ENCODE data around the gene TLR9.

Gene TLR9

DNA sequence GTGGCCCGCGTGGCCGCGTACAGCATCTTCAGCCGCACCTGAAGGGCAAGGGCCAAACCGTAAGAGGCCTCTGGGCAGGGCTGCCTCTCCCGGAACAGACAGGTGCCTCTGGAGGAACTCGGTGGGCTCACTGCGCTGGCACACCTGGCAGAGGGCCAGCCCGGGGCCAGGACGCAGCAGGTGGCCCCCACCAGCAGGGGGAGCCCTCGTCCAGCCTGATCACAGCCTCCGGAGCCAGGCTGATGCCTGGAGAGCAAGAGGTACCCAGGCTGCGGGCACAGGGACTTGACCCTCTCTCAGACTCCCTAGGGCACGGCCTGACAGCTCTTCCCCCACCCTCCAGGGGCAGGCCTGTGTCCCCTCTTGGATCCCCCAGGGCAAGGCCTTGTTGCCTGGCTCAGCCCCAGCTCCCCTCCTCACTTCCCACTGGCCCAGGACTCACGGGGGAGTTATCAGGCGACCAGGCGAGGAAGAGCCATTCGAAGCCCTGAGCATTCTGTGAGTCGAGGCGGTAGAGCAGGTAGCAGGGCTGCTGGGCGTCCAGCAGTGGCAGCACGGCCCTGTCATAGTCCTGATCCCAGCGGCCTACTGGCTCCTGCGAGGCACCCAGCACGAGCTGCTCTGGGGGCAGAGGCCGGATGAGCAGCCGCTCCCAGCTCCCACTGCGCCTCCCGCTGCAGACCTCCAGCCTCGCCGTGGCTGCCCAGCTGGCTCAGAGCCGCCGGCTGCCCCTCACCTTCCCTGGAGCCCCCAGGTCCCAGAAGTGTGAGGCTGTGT, 6.2 kb upstream of the TLR9 start:
- DNase-seq (ENCODE audit: low read depth, low spot score): peak; percentile 80

DNA sequence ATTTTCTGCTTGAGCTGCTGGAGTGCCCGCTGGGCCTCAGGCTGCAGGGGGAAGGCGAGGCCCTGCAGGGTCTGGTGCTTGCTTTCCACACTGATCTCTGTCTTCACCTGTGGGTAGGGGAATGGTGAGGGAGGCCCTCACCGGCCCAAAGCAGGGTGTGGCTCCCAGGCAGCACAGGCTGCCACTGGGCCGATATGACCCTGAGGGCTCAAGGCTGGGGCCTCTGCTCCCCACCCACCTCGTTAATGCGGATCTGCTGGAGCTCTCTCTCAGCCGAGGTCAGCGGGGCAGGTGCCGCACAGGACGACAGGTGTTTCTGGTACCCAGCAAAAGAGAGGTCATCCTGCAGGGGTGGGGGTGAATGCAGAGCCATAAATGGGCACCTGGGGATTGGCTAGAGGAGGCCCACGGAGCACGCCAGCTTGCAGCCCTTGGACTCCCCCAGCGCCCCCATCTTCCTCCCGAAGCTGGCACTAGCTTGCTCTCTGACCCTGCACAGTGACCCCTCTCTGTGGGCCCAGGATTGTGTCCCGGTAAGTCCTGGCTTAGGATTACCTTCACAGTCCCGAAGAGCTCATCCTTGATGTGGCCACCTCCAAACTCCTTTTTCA, 5.5 kb upstream of the TLR9 start:
- no peak for DNase-seq (ENCODE audit: low read depth, low spot score)

DNA sequence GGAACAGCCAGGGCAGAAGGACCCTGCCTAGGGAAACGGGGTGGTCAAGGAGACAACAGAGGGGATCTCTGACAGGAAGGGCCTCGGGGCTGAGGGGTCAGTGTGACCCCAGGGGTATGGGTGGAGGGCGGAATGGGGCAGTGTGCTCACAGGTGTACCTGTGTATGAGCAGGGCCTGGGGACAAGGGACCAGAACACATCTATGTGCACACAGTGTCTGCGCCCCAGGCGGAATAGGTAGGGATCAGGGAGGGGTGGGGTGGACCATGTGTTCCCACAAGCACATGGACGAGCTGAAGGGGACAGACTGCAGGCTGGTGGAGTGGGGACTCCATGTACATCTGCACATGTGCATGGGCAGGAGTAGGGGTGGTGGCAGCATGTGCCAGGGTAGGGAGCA, 5.0 kb upstream of the TLR9 start:
- DNase-seq (ENCODE audit: low read depth, low spot score): no peak

DNA sequence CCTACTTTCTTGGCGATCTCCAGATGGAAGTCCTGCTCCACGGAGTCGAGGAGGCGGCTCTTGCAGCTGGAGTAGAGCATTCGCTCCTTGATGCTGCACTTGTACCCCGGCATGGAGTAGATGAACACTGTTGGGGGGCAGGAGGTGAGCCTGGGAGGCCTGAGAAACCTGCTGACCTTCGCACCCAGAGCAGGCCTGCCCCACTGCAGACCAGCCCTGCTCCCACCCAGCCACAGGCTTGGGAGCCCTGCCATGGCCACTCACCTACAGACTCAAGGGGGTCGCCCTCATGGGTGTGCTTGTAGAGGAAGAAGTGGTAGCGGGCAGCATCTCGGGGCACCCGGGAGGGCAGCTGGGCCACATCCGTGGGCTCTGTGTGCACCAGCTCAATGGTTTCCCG, 4.2 kb upstream of the TLR9 start:
- no peak for DNase-seq (ENCODE audit: low read depth, low spot score)

DNA sequence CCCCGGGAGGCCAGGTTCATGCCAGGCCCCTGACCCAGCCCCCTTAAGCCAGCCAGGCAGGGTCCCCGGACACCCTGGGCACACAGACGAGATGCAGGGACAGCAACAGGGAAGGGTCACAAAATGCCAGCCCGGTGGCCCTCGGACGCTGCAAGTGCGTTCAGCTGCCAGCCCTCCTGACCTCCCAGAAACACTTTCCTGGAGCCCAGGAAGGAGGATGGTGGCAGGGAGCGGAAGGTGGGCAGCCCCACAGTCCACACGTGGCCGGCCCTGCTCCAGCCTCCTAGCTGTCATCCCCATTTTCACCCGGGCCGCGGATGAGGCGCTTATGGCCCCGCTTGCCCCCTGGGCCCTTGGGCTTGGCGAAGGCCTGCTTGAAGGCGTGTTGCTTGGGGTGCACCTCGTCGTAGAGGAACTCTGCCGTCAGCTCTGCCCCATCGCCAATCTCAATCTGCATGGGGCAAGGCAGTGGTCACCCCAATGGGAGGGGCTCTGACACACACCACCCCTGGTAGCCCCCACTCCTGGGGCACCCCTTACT, 3.4 kb upstream of the TLR9 start:
- DNase-seq (ENCODE audit: low read depth, low spot score): no peak

DNA sequence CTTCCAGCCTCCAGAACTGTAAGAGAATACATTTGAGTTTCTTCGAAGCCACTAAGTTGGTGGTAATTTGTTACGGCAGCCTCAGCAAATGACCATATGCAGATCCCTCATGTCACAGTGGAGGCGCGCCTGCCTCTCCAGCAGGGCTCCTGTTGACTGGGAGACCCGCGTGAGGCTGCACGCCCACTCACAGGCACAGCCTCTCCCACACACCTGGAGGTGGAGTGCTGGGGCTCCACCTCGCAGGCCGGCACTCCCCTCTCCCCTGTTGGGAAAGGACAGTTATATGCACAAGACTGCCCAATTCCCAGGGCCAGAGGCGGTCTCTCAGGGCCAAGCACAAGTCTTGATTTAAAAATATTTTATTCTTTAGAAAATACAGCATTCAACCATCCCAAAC, 2.8 kb upstream of the TLR9 start:
- DNase-seq (ENCODE audit: low read depth, low spot score): no peak

DNA sequence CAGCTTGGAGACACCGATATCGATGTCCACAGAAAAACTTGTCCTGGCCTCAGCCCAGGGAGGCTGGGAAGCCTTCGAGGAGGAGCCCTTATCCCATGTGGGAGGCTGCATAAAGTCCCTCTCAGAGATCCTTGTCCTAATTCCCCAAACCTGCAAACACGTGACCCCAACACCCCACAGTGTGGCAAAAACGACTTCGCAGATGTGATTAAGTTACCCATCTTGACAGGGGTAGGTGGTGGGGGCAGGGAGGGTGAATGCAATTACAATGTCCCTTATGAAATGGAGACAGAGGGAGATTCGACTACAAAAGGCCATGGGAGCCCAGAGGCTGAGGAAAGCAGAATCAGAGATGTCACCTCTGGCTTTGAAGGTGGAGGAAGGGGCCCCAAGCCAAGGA, 2.3 kb upstream of the TLR9 start:
- no peak for DNase-seq (ENCODE audit: low read depth, low spot score)

DNA sequence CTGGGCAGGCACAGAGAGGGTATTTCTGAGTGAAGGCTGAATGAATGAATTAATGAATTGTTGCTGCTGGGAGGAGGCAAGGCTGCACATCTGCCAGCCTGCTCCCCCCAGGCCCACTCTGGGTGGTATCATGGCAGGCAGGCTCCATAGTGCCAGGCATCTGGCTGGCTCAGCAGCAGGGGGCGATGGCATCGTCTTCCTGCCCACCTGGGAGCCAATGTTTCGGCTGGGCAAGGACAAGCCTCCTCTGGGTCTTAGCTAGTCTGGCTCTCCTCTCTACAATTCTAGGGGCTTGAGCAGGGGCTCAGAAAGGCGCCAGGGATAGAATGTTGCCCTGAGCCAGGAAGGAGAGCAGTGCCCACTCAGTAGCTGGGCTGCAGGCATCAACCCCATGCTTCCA, 1.7 kb upstream of the TLR9 start:
- DNase-seq (ENCODE audit: low read depth, low spot score): no peak

DNA sequence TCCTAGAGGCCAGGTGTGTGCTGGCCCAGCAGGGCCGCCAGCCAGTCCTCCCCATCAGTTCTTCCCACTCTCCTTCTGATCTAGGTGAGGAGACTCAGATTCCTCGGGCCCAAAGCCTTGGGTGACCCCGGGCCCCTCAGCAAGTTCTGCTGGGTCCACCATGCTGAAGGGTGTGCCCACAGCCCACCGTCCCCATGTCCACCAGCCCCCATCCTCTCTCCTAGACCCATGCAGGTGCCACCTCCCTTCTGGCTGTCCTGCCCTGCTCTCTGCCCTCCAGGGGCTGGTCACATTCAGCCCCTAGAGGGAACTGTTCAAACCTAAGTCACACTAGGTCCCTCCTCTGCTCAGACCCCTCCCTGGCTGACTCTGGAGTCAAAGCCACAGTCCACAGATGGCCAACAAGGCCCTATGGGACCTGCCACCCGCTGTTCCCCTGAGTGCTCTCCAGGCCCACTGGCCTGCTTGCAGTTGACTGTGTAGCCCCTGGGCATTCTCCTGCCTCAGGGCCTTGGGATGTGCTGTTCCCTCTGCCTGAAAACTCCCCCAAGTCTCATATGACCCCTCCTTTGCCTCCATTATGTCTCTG, 878 bp upstream of the TLR9 start:
- no peak for DNase-seq (ENCODE audit: low read depth, low spot score)

DNA sequence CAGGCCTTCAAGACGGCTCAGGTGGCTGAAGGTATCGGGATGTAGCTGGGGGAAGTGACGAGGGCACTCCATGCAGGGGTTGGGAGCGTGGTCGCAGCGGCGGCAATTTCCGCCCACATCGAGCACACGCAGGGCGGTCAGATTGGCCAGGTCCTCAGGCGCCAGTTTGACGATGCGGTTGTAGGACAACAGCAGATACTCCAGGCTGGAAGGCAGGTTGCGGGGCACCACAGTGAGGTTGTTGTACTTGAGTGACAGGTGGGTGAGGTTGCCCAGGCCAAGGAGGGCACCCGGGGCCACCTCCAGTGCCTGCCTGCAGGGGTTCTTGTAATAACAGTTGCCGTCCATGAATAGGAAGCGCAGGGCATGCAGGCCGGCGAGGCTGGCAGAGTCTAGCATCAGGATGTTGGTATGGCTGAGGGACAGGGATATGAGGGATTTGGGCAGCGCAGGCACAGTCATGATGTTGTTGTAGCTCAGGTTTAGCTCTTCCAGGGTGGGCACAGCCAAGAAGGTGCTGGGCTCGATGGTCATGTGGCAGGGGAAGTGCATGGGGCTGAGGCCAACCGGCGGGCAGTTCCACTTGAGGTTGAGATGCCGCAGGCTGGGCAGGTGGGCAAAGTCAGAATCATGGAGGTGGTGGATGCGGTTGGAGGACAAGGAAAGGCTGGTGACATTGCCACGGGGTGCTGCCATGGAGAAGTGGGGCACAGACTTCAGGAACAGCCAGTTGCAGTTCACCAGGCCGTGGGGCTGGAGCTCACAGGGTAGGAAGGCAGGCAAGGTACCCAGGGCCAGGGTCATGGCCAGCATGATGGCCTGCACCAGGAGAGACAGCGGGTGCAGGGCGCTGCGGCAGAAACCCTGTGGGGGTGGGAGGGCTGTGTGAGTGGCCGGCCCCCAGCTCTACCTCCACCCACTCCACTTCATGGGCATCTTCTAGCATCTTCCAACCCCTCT, 1.7 kb downstream of the TLR9 start:
- DNase-seq (ENCODE audit: low read depth, low spot score): no peak

DNA sequence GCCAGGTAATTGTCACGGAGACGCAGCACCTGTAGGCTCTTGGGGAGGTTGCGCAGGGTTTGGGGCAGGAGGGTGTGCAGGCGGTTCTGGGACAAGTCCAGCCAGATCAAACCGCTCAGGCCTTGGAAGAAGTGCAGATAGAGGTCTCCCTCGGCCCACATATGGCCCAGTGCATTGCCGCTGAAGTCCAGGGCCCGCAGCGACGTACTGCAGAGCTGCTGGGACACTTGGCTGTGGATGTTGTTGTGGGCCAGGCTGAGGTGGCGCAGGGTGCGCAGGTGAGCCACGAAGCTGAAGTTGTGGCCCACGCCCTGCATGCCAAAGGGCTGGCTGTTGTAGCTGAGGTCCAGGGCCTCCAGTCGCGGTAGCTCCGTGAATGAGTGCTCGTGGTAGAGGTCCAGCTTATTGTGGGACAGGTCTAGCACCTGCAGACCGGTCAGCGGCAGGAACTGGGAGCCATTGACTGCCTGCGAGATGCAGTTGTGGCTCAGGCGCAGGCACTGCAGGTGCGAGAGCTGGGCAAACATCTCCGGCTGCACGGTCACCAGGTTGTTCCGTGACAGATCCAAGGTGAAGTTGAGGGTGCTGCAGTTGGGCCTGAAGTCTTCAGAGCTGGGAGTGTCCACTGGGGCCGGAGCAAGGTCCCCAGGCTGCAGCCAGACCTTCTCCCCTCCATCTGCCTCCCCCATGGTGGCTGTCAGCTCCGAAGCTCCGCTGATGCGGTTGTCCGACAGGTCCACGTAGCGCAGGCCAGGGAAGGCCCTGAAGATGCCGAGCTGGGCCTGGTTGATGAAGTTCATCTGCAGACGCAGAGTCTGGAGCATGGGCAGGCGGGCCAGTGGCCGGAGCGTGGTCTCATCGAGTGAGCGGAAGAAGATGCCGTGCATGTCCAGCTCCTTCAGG, 2.9 kb downstream of the TLR9 start:
- DNase-seq (ENCODE audit: low read depth, low spot score): no peak

DNA sequence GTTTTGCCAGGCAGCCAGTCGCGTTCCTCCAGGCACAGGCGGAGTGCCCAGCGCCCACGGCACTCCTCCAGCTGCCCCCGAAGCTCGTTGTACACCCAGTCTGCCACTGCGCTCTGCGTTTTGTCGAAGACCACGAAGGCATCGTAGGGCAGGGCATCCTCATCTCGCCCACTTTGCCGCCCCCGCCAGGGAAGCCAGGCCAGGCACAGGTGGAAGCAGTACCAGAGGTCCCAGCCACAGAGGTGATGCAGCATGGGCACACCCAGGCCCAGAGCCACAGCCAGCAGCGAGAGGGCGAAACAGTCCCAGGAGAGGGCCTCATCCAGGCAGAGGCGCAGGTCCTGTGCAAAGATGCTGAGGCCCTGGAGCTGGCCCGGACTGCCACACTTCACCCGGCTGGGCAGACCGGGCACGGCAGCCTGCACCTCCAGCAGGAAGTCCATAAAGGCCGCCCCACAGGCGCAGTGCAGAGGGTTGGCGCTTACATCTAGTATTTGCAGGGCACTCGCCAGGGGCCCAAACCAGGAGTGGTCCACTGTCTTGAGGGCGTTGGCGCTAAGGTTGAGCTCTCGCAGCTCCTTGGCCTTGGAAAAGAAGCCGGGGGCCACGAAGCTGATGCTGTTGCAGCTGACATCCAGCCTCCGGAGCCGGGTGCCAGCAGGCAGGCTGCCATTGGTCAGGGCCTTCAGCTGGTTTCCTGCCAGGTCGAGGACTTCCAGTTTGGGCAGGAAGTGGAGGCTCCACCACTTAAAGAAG, 3.7 kb downstream of the TLR9 start:
- DNase-seq (ENCODE audit: low read depth, low spot score): no peak

DNA sequence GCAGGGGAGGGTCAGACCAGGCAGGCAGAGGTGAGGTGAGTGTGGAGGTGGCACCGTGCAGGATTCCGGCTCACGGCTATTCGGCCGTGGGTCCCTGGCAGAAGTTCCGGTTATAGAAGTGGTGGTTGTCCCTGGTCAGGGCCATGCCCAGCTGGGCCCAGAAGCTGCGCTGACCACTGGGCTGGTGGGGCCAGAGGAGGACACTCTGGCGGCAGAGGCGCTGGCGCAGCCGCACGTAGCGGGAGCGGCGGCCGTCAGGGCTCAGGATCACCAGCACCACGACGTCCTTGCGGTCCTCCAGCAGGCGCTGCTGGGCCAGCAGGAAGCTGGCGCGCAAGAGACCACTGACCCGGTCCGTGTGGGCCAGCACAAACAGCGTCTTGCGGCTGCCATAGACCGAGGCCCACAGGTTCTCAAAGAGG, 4.3 kb downstream of the TLR9 start:
- DNase-seq (ENCODE audit: low read depth, low spot score): no peak

DNA sequence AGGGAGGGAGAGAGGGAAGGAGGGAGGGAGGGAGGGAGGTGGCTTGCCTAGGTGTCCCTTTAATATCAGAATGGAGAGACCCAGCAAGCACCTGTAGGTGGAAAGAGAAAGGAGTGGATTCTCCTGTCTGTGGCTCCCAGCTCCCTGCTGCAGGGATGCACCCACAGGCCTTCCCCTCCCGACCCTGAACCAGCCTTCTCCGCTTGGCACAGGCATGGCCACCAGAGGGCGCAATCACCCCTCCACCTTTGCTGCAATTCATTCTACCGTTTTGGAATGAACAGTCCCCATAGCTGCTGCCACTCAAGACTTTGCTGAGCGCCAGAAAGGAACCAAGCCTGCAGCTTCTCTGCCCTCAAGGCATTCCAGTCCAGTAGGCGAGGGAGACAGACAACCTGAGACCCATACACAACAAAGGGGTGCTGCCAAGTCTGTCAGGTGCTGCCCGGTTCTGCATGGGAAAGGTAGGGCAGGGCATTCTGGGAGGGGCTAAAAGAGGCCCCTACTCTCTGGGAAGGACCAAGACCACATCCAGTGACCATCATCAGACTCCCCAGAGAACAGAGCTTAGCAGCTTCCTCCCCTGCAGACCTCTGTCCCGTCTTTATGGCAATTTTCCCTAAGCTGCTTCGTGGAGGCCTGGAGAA, 4.9 kb downstream of the TLR9 start:
- DNase-seq (ENCODE audit: low read depth, low spot score): peak; percentile 80

DNA sequence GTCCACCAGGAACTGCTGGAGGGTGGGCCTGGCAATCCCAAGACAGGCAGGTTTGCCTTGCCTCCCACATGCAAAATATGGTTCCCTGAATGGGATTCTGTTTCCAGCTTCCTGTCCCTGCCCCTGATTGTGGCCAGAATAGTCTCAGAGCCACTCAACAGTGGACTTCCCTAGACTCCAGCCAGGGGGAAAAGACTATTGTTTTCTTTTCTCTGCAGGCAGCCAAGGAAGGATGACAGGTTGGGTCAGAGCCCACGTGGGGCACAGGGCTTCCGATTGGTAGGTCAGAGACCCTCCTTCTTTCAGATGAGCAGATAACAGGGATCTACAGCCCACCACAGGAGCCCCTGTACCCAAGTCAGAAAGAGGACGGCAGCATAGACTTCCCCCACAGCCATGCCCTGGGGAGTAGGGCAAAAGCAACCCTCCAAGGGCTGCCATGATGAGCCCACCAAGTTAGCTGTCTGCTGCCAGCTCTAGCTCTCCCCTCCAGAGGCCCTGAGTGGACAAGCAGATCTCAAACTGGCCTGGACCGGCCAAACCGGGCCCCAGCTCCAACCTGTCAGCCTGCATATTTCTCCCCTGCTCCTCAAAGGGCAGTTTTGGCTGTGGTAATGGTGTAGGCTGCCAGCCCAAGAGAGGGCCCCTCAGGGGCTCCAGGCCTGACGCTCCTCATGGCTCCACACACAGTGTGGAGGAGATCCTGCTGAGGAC, 6.4 kb downstream of the TLR9 start:
- no peak for DNase-seq (ENCODE audit: low read depth, low spot score)

DNA sequence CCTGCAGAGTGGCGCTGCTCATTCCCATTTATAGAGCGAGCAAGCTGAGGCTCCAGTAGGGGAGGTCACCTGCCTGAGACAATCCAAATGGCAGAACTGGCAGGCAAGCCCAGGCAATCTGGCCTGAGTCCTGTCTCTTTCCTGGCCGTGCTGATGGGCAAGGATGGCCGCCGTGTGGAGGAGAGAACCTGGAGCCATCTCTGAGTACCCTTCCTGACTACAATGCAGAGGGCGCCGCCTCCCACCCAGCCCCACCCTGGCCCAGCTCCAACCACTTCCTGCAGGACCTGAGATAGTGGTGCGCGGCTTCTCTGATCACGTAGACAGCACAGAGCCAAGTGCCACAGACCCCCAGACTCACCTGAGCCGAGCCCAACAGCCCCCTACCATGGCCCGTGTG, 7.0 kb downstream of the TLR9 start:
- no peak for DNase-seq (ENCODE audit: low read depth, low spot score)

DNA sequence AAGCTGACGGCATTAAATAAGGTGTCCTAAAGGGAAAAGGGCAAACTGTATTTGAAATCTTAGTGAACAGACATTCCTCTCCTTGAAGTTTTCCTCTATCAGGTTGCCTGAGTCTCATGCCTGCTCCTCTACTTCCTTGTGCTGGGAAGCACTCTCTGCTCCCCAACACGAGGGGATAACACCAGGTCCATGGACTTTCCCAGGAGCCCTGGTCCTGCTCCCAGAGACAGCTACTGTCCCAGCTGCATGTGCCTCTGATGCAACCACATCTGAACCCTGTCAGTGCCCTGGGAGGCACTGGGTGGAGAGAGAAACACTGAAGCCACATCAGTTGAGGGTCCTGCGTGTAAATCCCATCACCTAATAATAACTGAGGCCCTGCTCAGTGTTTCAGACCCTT, 7.4 kb downstream of the TLR9 start:
- no peak for DNase-seq (ENCODE audit: low read depth, low spot score)

DNA sequence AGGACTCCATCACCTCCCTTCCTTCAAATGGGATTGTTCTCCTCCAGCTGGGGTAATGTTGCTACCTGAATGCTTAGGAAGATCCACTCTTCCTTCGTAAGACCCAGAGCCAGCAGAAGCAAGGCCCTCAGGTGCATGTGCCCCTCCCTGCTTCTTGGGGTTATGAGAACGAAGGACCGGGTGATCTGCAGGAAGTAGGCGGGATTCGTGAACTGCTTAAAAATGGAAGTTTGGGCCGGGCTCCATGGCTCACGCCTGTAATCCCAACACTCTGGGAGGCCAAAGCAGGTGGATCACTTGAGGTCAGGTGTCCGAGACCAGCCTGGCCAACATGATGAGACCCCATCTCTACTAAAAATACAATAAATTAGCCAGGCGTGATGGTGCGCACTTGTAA, 8.0 kb downstream of the TLR9 start:
- DNase-seq (ENCODE audit: low read depth, low spot score): no peak

Measured in activated CD4-positive, CD25-positive, alpha-beta regulatory T cell treated with anti-CD3 and anti-CD28 coated beads, Interleukin-2, amount 50 U/mL, for 16 hours (primary cell).